SH-SY5Y (cell line): ENCODE results near the gene CERS5.

Source experiments
- GATA2 ChIP-seq: IDR thresholded peaks from 2 replicates; pipeline ENCODE4 v1.6.1; 2011; ENCODE audit warnings: mild to moderate bottlenecking, low read depth, low read length
- GATA3 ChIP-seq: IDR thresholded peaks from 2 replicates; pipeline ENCODE4 v1.6.1; 2011; ENCODE audit warnings: low read depth, mild to moderate bottlenecking, low read length, moderate library complexity

CERS5 gene

DNA sequence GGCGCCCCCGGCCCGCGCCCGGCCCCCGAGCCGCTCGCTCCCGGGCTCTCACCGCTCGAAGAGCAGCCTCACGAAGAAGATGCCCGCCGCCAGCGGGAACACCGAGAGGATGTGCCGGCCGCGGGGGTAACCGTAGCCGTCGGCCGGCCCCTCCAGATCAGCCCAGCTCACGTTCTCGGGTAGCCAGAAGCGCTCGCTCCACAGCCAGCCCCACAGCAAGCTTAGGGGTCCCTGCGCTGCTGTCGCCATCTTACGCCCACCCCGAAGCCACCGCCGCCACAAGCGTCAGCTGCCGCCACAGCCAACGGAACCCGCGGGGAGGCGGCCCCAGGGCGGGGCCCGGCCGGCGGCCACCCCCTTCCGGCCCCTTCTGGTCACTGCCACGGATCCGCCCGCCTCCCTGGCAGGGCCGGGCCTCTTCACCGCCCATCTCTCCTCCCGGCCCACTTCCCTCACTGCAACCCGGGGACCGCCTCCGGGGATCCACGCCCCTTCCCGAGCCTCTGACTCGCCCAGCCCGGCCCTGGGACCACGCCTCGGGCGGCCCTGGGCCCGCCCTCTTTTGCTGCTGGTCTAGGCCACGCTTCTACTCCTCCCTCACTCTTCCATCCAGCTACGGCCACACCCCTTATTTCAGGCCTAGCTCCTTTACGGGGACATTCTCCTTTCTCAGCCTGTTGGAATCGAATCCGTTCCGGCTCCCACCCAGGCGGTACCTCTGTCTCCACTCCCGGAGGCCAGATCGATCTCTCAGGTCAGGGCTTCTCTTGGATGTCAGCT lies at the start of gene CERS5:
Gene CERS5 (minus strand): TSS at position 321 of the 780 bp plus-strand sequence. CDS start 72 bp downstream, at position 249.
- no peak; the same call in 1 of the 2 replicates for TF ChIP-seq GATA2
- no peak for TF ChIP-seq GATA3

- no peak for TF ChIP-seq GATA2
- no peak for TF ChIP-seq GATA3
These were observed 47.9 kb upstream of the CERS5 start for GRCh38 chr12:50215033-50215432.

DNA sequence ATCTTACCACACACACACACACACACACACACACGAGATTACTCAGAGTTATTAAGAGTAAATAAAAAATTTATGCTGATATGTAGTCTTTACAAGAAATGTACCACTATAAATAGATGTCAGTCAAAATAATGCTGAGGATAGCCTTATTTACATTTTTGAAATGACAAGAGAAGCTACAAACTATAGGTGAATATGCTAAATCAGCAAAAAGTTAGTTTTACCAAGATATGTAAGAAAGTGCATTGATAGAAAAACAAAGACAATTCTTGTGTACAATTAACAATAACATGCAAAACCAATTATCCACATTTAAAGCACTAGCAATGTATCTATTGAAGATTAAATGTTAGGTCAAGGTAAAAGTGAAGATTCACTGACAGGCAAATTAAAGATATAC lies 46.8 kb upstream of the CERS5 start:
- no peak for TF ChIP-seq GATA2
- TF ChIP-seq GATA3: no peak

- TF ChIP-seq GATA2 (no peak), GATA3 (no peak)
These were observed 46.3 kb upstream of the CERS5 start for GRCh38 chr12:50213439-50213838.

- no peak for TF ChIP-seq GATA3
These were observed 44.9 kb upstream of the CERS5 start for GRCh38 chr12:50212071-50212467.

GRCh38 chr12:50211392-50212070 lies 44.4 kb upstream of the CERS5 start:
- TF ChIP-seq GATA2: no peak
- no peak for TF ChIP-seq GATA3

DNA sequence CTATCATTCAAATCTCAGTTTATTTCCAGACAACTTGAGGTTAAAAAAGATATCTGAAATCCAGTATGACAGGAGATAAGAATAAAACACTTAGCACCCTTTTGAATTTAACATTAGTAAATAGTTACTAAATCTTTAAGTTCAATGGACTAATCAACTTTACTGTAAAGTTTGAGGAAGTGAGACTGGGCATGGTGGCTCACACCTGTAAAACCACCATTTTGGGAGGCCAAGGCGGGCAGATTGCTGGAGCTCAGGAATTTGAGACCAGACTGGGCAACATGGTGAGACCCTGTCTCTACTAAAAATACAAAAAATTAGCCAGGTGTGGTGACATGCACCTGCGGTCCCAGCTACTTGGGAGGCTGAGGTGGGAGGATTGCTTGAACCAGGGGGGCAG lies 40.3 kb upstream of the CERS5 start:
- TF ChIP-seq GATA2: no peak
- TF ChIP-seq GATA3: no peak

DNA sequence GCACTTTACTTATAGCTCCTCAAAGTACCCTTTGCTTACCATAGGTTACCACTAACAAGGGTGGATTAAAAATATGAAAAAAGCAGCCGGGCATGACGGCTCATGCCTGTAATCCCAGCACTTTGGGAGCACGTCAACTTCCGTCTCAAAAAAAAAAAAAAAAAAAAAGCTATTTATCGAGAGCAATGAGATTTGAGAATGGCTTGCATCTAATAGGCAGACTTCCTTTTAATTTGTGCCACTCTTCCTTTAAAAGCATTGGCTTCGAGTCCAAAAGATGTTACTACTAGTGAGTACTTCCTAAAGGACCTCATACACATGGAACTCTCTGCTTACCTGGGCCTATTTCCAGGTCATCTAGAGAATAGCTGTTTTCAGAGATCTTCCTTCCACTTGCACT lies 38.5 kb upstream of the CERS5 start:
- TF ChIP-seq GATA3: no peak
- TF ChIP-seq GATA2: no peak

DNA sequence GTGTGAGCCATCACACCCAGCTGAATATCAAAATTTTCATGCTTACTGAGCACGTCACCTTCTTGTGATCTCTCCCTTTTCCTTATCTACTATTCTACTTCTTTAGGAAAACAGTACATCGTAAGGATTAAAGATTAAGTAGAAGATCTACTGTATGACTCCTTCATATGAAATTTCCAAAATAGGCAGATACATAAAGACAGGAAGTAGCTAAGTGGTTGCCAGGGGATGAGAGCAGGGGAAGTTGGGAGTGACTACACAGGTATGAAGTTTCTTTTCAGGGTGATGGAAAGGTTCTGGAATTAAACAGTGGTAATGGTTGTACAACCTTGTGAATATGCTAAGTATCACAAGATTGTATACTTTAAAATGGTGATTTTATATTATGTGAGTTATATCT lies 36.5 kb upstream of the CERS5 start:
- no peak for TF ChIP-seq GATA2
- no peak for TF ChIP-seq GATA3

GRCh38 chr12:50201987-50202521 lies 34.9 kb upstream of the CERS5 start:
- TF ChIP-seq GATA2 (no peak), GATA3 (no peak)

GRCh38 chr12:50200552-50201273 lies 33.5 kb upstream of the CERS5 start:
- TF ChIP-seq GATA3 (no peak), GATA2 (no peak)

GRCh38 chr12:50198829-50199228 lies 31.7 kb upstream of the CERS5 start:
- TF ChIP-seq GATA3 (no peak), GATA2 (no peak)

GRCh38 chr12:50197297-50197727 lies 30.1 kb upstream of the CERS5 start:
- TF ChIP-seq GATA2: no peak
- no peak for TF ChIP-seq GATA3

DNA sequence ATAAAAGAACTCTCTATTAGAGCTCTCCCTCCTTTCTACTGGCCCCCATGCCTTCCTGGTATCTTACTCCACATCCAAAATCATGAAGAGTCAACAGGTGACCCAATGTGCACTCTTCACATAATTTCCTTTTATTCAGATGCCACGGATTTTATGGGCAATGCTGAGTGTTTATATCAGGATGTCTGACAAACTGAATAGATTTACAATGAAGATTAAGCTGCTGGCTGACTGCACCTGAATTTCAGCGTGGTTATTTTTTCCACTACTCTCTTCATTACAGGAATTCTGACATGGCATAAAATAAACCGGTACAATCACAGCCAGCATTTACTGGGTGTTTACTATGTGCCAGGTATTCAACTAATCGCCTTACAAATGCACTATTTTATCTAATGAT lies 29.4 kb upstream of the CERS5 start:
- TF ChIP-seq GATA2: no peak
- no peak for TF ChIP-seq GATA3

- TF ChIP-seq GATA3 (no peak), GATA2 (no peak)
These were observed 28.7 kb upstream of the CERS5 start for GRCh38 chr12:50195832-50196231.

GRCh38 chr12:50192908-50193307 lies 25.7 kb upstream of the CERS5 start:
- TF ChIP-seq GATA2: no peak
- TF ChIP-seq GATA3: no peak

- no peak for TF ChIP-seq GATA2
- no peak for TF ChIP-seq GATA3
These were observed 25.1 kb upstream of the CERS5 start for GRCh38 chr12:50192236-50192635.
